MM.1S (cell line): Measurements from ENCODE around the gene LILRB1.

ENCODE experiments used
- CTCF ChIP-seq: fragments of 300-600 bp; sonication (generic); IDR thresholded peaks from 2 replicates; pipeline ENCODE4 v1.5.1; 2016; ENCODE audit warnings: antibody characterized with exemption, low read length, mixed read lengths
- EZH2 ChIP-seq: fragments of 300-600 bp; sonication (generic); optimal IDR thresholded peaks from 2 replicates; pipeline ENCODE3; 2017; ENCODE audit warnings: low read depth, mild to moderate bottlenecking, antibody characterized with exemption, low read length, mixed read lengths
- EZH2phosphoT487 ChIP-seq: fragments of 300-600 bp; sonication (generic); IDR thresholded peaks from 2 replicates; pipeline ENCODE4 v1.6.1; 2018; ENCODE audit warnings: antibody characterized with exemption, low read length

GRCh38 chr19:54606230-54606629 lies 24.1 kb upstream of the LILRB1 start:
- TF ChIP-seq EZH2 (no peak), CTCF (no peak), EZH2phosphoT487 (no peak)
